Embryonic facial prominence (tissue), 1 donor: ENCODE results near the gene CAMTA2.

Experiments used
- DNase-seq: peaks from one replicate; pipeline ENCODE4 v3.0.0-alpha.2; 2016; ENCODE audit errors: extremely low spot score

The CAMTA2 gene

GRCh38 chr17:4968486-4969046 is 18.9 kb downstream of the CAMTA2 start:
- DNase-seq = no peak

GRCh38 chr17:4967539-4968485 is 19.7 kb downstream of the CAMTA2 start, which contains the start of gene SPAG7:
SPAG7 (minus strand) TSS chr17:4967817; CDS start chr17:4967804, 13 bp downstream.
- DNase-seq = peak; percentile 95

- DNase-seq = peak; percentile 100
Observed at GRCh38 chr17:4966844-4967538, 20.5 kb downstream of the CAMTA2 start.

- DNase-seq = no peak
Observed at GRCh38 chr17:4965311-4965986, 22.0 kb downstream of the CAMTA2 start.

DNA sequence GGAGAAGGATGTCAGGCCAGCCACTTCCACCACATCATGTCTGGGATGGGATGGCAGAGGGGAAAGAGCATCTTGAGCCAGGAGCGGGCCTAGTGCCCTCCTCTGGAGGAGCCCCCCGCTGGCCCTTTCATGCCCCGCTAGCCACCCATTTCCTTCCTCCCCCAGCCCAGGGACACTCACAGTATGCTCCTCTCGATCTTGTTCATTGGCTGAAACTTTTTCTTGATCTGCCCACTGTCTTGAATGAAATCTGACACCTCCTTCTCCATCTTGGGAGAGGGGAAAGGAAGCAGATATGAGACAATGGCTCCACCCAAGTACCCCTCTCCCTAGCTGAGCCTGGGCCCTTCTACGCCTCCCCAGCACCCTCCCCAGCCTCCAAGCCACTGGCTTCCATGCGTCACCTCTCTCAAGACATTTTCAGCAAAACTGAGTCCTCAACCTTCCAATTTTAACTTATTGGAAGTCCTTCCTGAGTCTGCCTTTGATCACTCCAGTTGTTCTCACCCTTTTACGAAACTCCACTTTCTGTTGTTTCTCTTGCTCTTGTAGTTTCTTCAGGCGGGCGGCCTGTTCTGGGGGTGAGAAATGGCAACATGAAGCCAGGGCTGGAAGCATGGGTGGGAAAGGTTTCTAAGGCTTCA is 27.1 kb downstream of the CAMTA2 start:
- DNase-seq = no peak

- DNase-seq = no peak
Observed at GRCh38 chr17:4959261-4959965, 28.1 kb downstream of the CAMTA2 start.

GRCh38 chr17:4958102-4958501 is 29.4 kb downstream of the CAMTA2 start:
- no peak for DNase-seq

- no peak for DNase-seq
Observed at GRCh38 chr17:4956493-4957061, 30.9 kb downstream of the CAMTA2 start.

- no peak for DNase-seq
Observed at GRCh38 chr17:4955091-4955490, 32.4 kb downstream of the CAMTA2 start.

DNA sequence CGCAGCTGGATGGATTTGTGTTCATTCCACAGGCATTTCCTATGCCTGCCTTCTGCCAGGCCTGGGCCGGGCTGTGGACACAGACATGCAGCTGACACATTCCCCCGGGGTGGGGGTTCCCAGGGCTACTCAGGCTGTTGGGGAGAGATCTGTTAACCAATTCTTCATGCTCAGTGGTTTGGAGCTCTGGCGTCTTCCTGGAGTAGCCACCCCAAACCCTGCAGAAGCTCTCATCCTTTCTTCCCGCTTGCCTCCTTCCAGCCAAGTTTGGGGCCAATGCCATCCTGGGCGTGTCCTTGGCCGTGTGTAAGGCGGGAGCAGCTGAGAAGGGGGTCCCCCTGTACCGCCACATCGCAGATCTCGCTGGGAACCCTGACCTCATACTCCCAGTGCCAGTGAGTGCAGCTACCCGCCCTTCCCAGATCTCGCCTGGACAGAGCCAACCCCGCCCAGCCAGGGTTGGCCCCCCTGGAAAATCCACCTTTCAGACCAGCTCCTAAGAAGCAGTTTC is 34.0 kb downstream of the CAMTA2 start:
- DNase-seq = no peak

DNA sequence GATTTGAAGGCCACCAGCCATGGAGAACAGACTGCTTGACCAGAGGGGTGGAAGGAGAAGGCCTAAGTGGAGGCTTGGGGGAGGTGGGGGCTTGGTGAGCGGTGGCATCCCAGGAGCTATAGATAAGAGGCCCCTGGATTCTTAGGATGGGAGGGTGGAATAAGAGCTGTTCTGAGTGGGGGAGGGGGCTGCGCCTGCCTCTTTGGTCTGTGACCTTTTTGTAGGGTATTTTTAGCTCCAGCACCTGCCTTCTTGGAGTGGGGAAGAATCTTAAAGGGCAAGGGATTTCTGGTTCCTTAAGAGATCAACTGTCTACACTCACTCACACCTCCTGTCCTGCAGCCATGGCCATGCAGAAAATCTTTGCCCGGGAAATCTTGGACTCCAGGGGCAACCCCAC is 36.0 kb downstream of the CAMTA2 start:
- DNase-seq = no peak

- DNase-seq = no peak
Observed at GRCh38 chr17:4950746-4951204, 36.7 kb downstream of the CAMTA2 start, which contains the start of gene ENO3. ENO3 (plus strand) TSS chr17:4951119; CDS start chr17:4951830, 711 bp downstream.

DNA sequence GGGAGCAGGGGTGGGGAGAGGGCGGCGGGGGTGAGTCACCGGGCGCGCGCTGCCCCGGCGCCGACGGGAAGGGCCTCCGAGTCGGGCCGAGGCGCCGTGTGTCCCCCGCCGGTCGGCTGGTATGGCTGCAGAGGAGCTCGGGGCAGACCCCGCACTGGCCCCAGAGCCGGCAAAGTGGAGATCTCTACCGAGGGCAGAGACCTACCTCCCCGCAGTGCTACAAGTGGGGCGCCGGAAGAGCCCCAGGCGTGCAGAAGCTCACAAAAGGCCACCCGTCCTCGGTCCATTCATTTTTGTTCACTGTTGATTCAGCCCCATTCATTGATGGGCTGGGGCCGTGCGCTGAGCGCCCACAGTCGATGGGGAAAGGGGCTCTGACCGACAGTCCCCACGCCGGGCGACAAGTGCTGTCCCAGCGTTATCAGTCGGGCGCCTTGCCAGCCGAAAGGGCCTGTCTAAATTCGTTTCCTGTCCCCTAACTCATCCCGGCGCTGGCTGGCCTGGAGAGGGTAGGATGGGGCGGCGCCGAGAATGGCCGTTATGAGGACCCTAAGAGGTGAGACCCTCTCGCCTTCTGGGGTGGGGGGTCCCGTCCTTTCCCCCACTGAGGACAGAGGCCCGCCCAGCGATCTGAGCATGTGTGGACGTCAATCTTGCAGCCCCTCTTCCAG is 37.3 kb downstream of the CAMTA2 start:
- DNase-seq = no peak

DNA sequence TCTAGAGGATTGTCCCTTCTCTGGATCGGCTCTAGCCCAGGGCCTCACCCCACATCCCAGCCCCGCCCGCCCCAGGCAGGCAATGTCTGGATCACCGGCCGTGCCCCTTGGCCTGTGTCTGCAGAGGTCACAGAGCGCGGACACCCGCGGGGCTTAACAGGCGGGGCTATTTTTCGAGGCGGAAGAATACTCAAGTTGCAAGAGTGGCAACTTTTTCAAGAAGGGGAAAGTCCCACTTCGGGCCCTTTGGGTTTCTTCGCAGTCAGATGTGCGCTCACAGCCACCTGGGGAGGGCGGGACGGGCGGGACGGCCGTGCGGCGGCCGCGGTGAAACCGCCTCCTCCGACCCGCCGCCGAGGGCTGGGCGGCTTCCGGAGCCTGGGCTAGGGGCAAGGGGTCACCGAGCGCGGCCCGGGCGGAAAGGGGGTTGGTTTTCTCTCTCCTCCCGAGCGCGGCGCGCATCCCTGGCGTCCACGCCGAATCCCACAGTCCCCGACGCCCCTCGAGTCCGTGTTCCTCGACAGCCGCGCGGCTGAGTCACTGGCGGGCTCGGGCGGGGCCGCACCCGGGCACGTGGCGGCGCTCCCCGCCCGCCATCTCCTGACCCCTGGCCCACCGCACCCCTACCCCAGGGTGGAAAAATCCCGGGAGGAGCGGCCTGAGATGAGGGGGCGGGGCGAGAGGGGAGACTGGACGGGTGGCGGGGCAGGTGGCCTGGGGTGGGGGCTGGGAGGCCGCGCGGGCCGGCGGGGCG is 38.0 kb downstream of the CAMTA2 start:
- no peak for DNase-seq

DNA sequence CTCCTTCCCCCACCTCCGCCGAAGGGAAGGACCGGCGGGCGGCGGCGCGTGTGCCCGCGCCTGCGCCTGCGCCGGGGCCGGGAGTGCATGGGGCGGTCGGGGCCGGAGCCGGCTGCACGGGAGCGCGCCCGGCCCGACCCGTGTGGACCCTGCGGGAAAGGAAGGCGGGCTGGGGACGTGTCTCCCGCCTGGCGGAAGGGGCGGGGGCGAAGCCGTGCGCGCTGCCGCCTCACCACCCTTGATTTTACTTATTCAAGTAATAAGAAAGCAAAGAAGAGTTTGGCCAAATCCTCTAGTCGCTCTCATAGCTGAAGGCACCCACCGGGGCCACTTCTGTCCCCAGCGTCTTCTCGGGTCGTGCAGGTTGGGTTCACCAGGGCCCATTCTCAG is 38.5 kb downstream of the CAMTA2 start:
- peak; percentile 80 for DNase-seq

DNA sequence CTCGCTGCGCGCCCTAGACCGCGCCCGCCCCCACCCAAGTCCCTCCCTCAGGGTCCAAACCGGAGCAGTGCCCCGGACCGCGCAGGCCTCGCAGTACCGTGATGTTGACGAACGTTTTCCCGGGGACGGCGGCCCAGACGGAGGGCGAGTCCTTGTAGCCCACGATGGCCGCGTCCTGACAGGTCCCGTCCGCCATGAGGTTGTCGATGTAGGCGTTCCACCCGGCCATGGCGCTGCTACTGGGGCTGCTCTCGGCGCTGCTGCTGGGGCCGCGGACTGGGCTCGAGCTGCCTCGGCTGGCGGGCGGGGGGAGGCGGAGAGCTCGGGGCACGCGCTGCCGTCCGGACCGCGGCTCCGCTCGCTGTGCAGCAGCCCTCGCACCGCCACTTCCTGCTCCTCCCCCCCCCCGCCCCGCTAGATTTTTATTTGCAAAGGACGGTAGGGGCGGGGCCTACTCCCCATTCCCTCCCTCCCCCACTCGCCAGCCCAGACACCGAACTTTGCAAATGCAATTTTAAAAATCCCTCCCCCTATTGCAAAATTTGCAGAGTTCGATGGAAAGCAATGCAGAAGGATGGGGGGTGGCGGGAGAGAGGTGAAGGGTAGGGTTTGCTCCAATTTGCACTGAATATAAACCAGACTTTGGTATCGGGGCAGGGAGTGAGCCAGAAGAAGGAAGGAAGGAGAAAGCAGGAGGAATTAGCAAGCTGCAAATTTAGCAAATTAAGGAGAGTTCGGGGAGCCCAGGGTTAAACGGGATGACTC is 39.1 kb downstream of the CAMTA2 start, which contains the start of gene PFN1:
TSS of gene PFN1 (minus strand) at position 365 of the 765 bp plus-strand sequence. CDS start at position 229, 136 bp downstream.
- peak; percentile 88 for DNase-seq

DNA sequence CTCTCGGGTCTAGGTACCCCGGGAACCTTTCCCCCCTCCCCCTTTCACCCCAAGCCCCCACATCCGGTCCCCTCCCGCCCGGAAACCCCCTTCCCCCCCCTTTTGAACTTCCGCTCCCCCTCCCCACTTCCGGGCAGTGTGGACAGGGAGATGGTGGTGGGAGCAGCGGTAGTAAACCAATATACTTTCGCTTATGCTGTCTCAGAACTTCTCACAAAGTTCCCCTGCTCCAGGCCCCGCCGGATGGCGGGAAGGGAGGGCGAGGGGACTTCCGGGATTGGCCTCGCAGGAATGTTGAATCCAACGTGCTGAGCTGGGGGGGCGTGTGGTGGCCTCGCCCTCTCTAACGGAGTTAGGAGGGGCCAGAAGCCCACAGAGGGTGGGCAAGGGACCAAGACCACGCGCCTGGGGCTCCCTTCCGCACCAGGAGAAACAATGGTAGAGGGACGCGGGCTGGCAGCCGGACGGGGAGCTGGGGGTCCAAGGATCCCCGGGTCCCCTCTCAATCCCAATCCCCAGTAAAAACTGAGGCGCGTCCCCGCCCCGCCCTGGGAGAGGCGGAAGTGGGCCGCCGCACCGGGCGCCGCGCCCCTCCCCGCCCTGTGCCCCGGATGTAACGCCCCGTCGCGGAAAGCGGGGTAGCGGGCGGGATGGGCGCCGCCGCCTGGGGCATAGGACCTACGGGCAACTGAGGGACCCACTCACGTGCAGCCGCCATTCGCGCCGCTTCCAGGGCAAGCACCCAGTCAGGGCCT is 39.9 kb downstream of the CAMTA2 start:
- no peak for DNase-seq
